HG03135 (cell line): Measurements from ENCODE around the gene IPCEF1.

Source experiments
- ATAC-seq: cut with Tn5 transposase; IDR thresholded peaks from one replicate; pipeline ENCODE4 v1.9.1; 2021; ENCODE audit warnings: mild to moderate bottlenecking, moderate library complexity; ENCODE audit not compliant: unreplicated experiment

The IPCEF1 gene

DNA sequence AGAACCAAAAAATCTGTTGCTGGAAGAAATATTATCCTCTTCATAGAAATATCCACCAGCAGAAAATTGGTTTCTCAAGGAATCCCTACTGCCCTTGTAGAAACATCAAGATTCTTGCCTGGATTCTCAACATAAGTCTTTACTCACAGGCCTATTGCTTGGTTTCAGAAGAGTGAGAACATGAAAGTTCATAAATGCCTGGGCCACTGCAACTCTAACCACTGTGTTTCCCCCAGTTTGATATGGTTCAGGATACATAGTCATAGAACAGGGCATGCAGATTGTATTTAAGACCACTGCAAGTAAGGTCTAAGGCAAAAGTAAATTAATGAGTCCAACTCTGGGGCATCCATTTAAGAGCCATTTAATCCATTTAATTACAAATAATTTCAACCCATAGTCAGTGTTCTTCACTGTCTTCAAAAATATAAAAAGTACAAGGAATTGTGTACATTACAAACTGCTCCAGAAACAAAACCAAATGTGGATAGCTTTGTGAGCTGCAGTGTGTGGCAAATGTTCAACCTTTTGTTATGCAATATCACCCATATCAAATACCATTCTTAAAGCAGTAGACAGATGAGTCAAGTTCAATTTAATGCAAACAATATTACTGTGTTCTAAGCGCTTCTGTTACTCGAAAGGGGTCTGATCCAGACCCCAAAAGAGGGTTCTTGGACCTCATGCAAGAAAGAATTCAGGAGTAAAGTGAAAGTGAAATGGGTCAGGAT, 234.2 kb downstream of the IPCEF1 start:
- no peak for ATAC-seq

DNA sequence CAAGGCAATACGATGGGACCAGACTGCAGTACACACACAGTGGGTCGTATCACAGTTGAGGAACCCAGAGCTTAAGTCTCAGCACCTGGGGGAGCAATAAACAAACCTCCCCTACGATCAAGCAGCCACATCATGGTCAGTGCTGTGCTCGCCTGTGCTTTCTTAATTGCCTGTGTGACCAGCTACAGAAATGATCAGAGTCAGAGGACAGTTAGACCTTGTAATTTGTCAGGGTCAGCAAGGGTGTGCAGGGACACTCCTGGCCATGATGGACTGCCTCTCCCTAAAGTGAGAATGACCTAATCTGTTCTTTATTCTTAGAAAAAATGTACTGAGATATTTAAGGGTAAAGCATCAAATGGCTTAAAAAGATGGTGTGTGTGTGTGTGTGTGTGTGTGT, 239.1 kb downstream of the IPCEF1 start:
- no peak for ATAC-seq

GRCh38 chr6:154113392-154113791, 243.2 kb downstream of the IPCEF1 start:
- ATAC-seq, result no peak

DNA sequence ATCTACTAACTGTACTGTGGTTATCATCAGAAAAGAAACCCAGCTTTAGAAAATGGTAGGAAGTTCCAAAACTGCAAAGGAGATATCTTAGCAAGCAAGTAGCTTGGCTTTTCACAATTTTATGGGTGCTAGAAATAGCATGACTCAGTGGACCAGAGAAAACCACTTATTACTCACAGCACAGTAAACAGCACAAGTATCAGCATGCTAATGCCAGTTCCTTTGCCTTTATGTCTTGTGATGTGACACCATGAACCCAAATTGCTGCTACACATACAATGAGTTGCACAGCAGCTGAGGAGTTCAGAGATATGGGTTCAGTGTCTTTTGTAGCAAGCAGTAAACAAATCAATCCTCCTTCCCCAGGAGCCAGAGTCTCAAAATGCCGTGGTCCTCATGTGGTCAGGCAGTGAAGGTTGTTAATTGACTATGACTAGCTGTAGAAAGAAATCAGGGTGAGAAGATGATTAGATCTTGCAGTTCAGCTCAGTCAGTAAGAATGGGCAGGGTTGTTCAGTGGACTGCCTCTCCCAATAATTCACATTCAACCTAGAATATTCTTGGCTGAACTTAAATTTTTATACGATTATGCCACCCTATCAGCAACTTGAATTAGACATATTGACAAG, 244.3 kb downstream of the IPCEF1 start:
- no peak for ATAC-seq

GRCh38 chr6:154111025-154111424, 245.6 kb downstream of the IPCEF1 start:
- ATAC-seq, result no peak

- no peak for ATAC-seq
Measured at GRCh38 chr6:154106251-154106650, 250.4 kb downstream of the IPCEF1 start.
